ENCODE results near the gene TTLL6. TPM values are rescaled to one million over a fixed set of nuclear protein-coding genes. Genes with fewer than 3 reads are reported as not detected.

The TTLL6 gene
- total and polyA plus RNA-seq, 12 donors: under 0.01 to 2.0 (median 0.44) TPM; not detected in 4

DNA sequence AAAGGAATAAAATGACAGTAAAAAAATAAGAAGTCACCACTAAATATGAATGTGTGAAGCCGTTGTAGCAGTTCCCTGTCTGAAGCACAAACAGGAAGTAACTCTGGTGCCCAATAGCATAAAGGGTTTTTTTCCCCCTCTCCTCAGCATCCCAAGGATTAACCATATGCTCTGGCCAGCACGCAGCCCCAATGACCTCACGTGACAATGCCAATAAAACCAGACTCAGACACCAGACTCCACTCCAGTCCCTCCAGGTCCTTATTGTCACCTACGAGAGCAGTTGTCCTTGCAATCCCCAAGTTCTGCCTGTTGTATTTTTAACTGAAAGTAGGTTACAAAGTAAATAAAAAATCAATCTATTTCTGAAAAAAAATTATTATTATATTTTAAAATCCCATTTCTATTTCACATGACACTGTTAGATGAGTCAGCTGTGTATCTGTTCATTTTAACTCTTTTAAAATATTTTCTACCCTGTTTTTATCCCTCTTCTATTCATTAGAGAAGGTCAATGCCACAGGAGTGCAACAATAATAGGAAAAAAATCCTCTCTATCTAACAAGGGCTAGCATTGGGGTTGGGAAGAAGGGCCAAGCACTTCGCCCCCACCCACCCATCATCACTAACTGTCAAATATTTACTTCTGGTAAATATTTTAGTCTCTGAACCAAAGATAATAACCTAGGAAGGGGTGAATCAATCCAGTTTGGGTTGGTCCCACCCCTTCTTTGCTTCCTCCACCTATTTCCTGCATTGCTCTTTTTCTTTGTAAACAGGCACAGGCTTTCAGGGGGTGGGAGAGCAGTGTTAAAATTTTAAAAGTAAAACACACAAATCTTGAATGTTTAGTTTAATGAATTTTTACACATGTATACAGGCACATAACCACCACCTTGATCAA is 101.3 kb downstream of the TTLL6 start:
- TF ChIP-seq, protein P1, sequence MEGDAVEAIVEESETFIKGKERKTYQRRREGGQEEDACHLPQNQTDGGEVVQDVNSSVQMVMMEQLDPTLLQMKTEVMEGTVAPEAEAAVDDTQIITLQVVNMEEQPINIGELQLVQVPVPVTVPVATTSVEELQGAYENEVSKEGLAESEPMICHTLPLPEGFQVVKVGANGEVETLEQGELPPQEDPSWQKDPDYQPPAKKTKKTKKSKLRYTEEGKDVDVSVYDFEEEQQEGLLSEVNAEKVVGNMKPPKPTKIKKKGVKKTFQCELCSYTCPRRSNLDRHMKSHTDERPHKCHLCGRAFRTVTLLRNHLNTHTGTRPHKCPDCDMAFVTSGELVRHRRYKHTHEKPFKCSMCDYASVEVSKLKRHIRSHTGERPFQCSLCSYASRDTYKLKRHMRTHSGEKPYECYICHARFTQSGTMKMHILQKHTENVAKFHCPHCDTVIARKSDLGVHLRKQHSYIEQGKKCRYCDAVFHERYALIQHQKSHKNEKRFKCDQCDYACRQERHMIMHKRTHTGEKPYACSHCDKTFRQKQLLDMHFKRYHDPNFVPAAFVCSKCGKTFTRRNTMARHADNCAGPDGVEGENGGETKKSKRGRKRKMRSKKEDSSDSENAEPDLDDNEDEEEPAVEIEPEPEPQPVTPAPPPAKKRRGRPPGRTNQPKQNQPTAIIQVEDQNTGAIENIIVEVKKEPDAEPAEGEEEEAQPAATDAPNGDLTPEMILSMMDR (IDR thresholded peaks at IDR 0.05): no peak
- no peak for TF ChIP-seq POLR2A (IDR thresholded peaks at IDR 0.05)
- Histone ChIP-seq H3K27me3 (peaks cover 84% of the 10 kb centered on the region), H3K4me1 (replicated peaks in 1 of 2) (no peaks in the 10 kb centered on the region), H3K36me3 (replicated peaks in 1 of 2) (no peaks in the 10 kb centered on the region), H3K4me3 (no peak overlapping the region), H3K9me3 (replicated peaks in 1 of 3) (no peaks in the 10 kb centered on the region), H3K27ac (no peak overlapping the region)
- no peak for DNase-seq
- intact Hi-C loops (cut with DNase I): no loop called here
- 34 to 44% (median 35%) methylated on average over 5 of the region's 5 CpGs for WGBS, 4 donors

MicroRNA genes within 50 kb of the gene (microRNA counts, 767-probe panel; counts per million panel counts)
- 0 counts per million in 2 donors for microRNA hsa-miR-3185

Small RNA genes within 50 kb of the gene (microRNA-seq; reads per million reads assigned to microRNA genes)
- 0 reads per million in 3 donors for gene MIR3185

Small RNA genes within 50 kb of the gene (small RNA-seq; reads per million reads assigned to genes)
- gene COX6B1P2: 0 reads per million in 2 donors
- 0 reads per million in 2 donors for gene MIR3185
- gene RF02132: 0 reads per million in 2 donors
- 0 reads per million in 2 donors for gene RF02133
- gene RN7SL125P: 0 reads per million in 2 donors

Other genes with a start within 250 kb of the TTLL6 start
- 1 to 10 TPM; 1.7 to 9.8 (median 2.9) TPM for gene HOXB4, start 238.9 kb downstream of the TTLL6 start, total RNA-seq
- gene HOXB4, start 238.9 kb downstream of the TTLL6 start, polyA plus RNA-seq: 1 to 10 TPM; 3.1 to 4.7 (median 4.5) TPM
- gene HOXB3, start 227.0 kb downstream of the TTLL6 start, total RNA-seq: 10 to 100 TPM in 4 of 9 donors, 1 to 10 TPM in 5; 2.3 to 18.8 (median 6.9) TPM
- 10 to 100 TPM in 2 of 3 donors, 1 to 10 TPM in 1; 3.3 to 28.8 (median 11.4) TPM for gene HOXB3, start 227.0 kb downstream of the TTLL6 start, polyA plus RNA-seq
- 1 to 10 TPM in 6 of 9 donors, under 1 TPM in 3; 0.12 to 4.8 (median 2.1) TPM for gene HOXB5, start 223.4 kb downstream of the TTLL6 start, total RNA-seq
- 10 to 100 TPM in 1 of 3 donors, 1 to 10 TPM in 2; 4.2 to 10.5 (median 5.6) TPM for gene HOXB5, start 223.4 kb downstream of the TTLL6 start, polyA plus RNA-seq
- 10 to 100 TPM in 6 of 9 donors, 1 to 10 TPM in 3; 1.7 to 20.3 (median 11.7) TPM for gene HOXB6, start 212.2 kb downstream of the TTLL6 start, total RNA-seq
- 10 to 100 TPM; 10.9 to 23.1 (median 11.9) TPM for gene HOXB6, start 212.2 kb downstream of the TTLL6 start, polyA plus RNA-seq
- 10 to 100 TPM in 5 of 9 donors, 1 to 10 TPM in 4; 6.2 to 16.7 (median 10.6) TPM for gene HOXB7, start 206.2 kb downstream of the TTLL6 start, total RNA-seq
- 10 to 100 TPM; 20.3 to 27.0 (median 24.4) TPM for gene HOXB7, start 206.2 kb downstream of the TTLL6 start, polyA plus RNA-seq
- gene HOXB8, start 201.9 kb downstream of the TTLL6 start, total RNA-seq: 10 to 100 TPM in 1 of 9 donors, 1 to 10 TPM in 7, under 1 TPM in 1; 0.72 to 12.2 (median 6.2) TPM
- gene HOXB8, start 201.9 kb downstream of the TTLL6 start, polyA plus RNA-seq: 10 to 100 TPM in 1 of 3 donors, 1 to 10 TPM in 2; 4.2 to 13.3 (median 5.6) TPM
- 1 to 10 TPM in 3 of 9 donors, under 1 TPM in 4, not detected in 2; 0.11 to 2.7 (median 0.42) TPM for gene HOXB9, start 190.9 kb downstream of the TTLL6 start, total RNA-seq
- gene HOXB9, start 190.9 kb downstream of the TTLL6 start, polyA plus RNA-seq: 1 to 10 TPM in 1 of 3 donors, under 1 TPM in 2; 0.64 to 1.0 (median 0.72) TPM
- gene PRAC1, start 94.7 kb downstream of the TTLL6 start, total RNA-seq: not detected
- 1 to 10 TPM in 1 of 3 donors, not detected in 2; 2.7 TPM for gene PRAC1, start 94.7 kb downstream of the TTLL6 start, polyA plus RNA-seq
- gene PRAC2, start 94.0 kb downstream of the TTLL6 start, total RNA-seq: not detected
- not detected for gene PRAC2, start 94.0 kb downstream of the TTLL6 start, polyA plus RNA-seq
- gene HOXB13, start 88.5 kb downstream of the TTLL6 start, total RNA-seq: under 1 TPM in 2 of 9 donors, not detected in 7; 0.07 to 0.11 TPM
- gene HOXB13, start 88.5 kb downstream of the TTLL6 start, polyA plus RNA-seq: not detected
- 100 to 1,000 TPM in 7 of 9 donors, 10 to 100 TPM in 2; 37.7 to 163 (median 138) TPM for gene CALCOCO2, start 13.8 kb upstream of the TTLL6 start, total RNA-seq
- 100 to 1,000 TPM in 1 of 3 donors, 10 to 100 TPM in 2; 44.5 to 199 (median 61.9) TPM for gene CALCOCO2, start 13.8 kb upstream of the TTLL6 start, polyA plus RNA-seq
- 100 to 1,000 TPM in 5 of 9 donors, 10 to 100 TPM in 4; 63.4 to 200 (median 113) TPM for gene ATP5MC1, start 75.6 kb upstream of the TTLL6 start, total RNA-seq
- gene ATP5MC1, start 75.6 kb upstream of the TTLL6 start, polyA plus RNA-seq: 100 to 1,000 TPM; 110 to 433 (median 292) TPM
- gene UBE2Z, start 91.2 kb upstream of the TTLL6 start, total RNA-seq: 10 to 100 TPM; 60.1 to 92.2 (median 76.1) TPM
- 10 to 100 TPM; 30.8 to 81.1 (median 32.2) TPM for gene UBE2Z, start 91.2 kb upstream of the TTLL6 start, polyA plus RNA-seq
- gene SNF8, start 127.6 kb upstream of the TTLL6 start, total RNA-seq: 100 to 1,000 TPM in 4 of 9 donors, 10 to 100 TPM in 5; 52.0 to 133 (median 98.6) TPM
- 100 to 1,000 TPM in 2 of 3 donors, 10 to 100 TPM in 1; 98.8 to 160 (median 142) TPM for gene SNF8, start 127.6 kb upstream of the TTLL6 start, polyA plus RNA-seq
- gene GIP, start 151.4 kb upstream of the TTLL6 start, total RNA-seq: under 1 TPM in 1 of 9 donors, not detected in 8; 0.35 TPM
- gene GIP, start 151.4 kb upstream of the TTLL6 start, polyA plus RNA-seq: under 1 TPM in 1 of 3 donors, not detected in 2; 0.97 TPM
- 10 to 100 TPM in 1 of 9 donors, 1 to 10 TPM in 1, under 1 TPM in 4, not detected in 3; under 0.01 to 15.5 (median 0.50) TPM for gene IGF2BP1, start 180.2 kb upstream of the TTLL6 start, total RNA-seq
- under 1 TPM in 2 of 3 donors, not detected in 1; under 0.01 to 0.02 TPM for gene IGF2BP1, start 180.2 kb upstream of the TTLL6 start, polyA plus RNA-seq